Measurements from ENCODE around the gene NHSL1. TPM values are rescaled to one million over a fixed set of nuclear protein-coding genes. Genes with fewer than 3 reads are reported as not detected.

Gene NHSL1
- total and polyA plus RNA-seq, 9 of the 15 experiments (the other 6 are each of a cell fraction or from before 2014, with no cell fraction given), result 0.09 to 0.20 TPM; not detected in 7

GRCh38 chr6:138393871-138394783, 105.2 kb downstream of the NHSL1 start (continued):
- TF ChIP-seq RERE (CRISPR knock-in tag; IDR thresholded peaks at IDR 0.05; ENCODE audit: borderline replicate concordance) (no peak), ARNT (IDR thresholded peaks at IDR 0.05) (no peak), U2AF1 (optimal IDR thresholded peaks at IDR 0.05; ENCODE audit: low read depth, low read length) (no peak), MCM2 (IDR thresholded peaks at IDR 0.05; ENCODE audit: low read depth) (no peak), ELF4 (CRISPR knock-in tag; IDR thresholded peaks at IDR 0.05) (0 out of 2 replicates have a peak, but pooled peaks have one; percentile 10), KLF16 (IDR thresholded peaks at IDR 0.05) (no peak), LARP7 (IDR thresholded peaks at IDR 0.05) (no peak), MAFF (IDR thresholded peaks at IDR 0.05; ENCODE audit: low read length) (no peak), ZNF589 (CRISPR knock-in tag; IDR thresholded peaks at IDR 0.05; ENCODE audit: low read depth) (peak; percentile 59; the same call in 1 of the 2 replicates), ZNF184 (CRISPR knock-in tag; IDR thresholded peaks at IDR 0.05) (no peak), ZNF124 (CRISPR knock-in tag; IDR thresholded peaks at IDR 0.05) (no peak), BACH1 (tag; IDR thresholded peaks at IDR 0.05) (peak; percentile 16; the same call in 1 of the 2 replicates), GATA2 (CRISPR knock-in tag; IDR thresholded peaks at IDR 0.05) (no peak)
- TF ChIP-seq, protein P1, sequence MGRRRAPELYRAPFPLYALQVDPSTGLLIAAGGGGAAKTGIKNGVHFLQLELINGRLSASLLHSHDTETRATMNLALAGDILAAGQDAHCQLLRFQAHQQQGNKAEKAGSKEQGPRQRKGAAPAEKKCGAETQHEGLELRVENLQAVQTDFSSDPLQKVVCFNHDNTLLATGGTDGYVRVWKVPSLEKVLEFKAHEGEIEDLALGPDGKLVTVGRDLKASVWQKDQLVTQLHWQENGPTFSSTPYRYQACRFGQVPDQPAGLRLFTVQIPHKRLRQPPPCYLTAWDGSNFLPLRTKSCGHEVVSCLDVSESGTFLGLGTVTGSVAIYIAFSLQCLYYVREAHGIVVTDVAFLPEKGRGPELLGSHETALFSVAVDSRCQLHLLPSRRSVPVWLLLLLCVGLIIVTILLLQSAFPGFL (CRISPR knock-in tag; IDR thresholded peaks at IDR 0.05), result no peak
- TF ChIP-seq, protein P2, sequence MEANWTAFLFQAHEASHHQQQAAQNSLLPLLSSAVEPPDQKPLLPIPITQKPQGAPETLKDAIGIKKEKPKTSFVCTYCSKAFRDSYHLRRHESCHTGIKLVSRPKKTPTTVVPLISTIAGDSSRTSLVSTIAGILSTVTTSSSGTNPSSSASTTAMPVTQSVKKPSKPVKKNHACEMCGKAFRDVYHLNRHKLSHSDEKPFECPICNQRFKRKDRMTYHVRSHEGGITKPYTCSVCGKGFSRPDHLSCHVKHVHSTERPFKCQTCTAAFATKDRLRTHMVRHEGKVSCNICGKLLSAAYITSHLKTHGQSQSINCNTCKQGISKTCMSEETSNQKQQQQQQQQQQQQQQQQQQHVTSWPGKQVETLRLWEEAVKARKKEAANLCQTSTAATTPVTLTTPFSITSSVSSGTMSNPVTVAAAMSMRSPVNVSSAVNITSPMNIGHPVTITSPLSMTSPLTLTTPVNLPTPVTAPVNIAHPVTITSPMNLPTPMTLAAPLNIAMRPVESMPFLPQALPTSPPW (CRISPR knock-in tag; IDR thresholded peaks at IDR 0.05), result no peak; the same call in 1 of the 2 replicates

All from K562 (cell line).